ENCODE data around the gene GAL3ST2.

Gene GAL3ST2

GRCh38 chr2:241850544-241851324, 74.1 kb downstream of the GAL3ST2 start:
- Histone ChIP-seq H3K4me2 (ENCODE audit: insufficient read depth, low read length) (no peak overlapping the region), H3K36me3 (ENCODE audit: insufficient read depth, low read length) (no peaks in the 10 kb centered on the region), H3K27ac (ENCODE audit: low read length) (no peak overlapping the region), H3K9me3 (ENCODE audit: insufficient read depth, low read length, severe bottlenecking) (no peaks in the 10 kb centered on the region), H3K9ac (ENCODE audit: low read depth, low read length) (no peak overlapping the region), H3K4me1 (ENCODE audit: insufficient read depth, low read length) (no peaks in the 10 kb centered on the region), H3K27me3 (ENCODE audit: insufficient read depth, low read length, poor library complexity) (no peaks in the 10 kb centered on the region), H2AFZ (ENCODE audit: low read depth, low read length) (no peak overlapping the region), H4K20me1 (ENCODE audit: insufficient read depth, low read length) (no peaks in the 10 kb centered on the region), H3K79me2 (ENCODE audit: insufficient read depth, low read length) (no peaks in the 10 kb centered on the region), H3K4me3 (ENCODE audit: low read depth in 1 of 2, low read length in 2 of 2) (no peak overlapping the region)
- TF ChIP-seq EZH2 (IDR thresholded peaks at IDR 0.05; ENCODE audit: borderline replicate concordance, low read depth, low read length, severe bottlenecking): no peak
- TF ChIP-seq, protein P1, sequence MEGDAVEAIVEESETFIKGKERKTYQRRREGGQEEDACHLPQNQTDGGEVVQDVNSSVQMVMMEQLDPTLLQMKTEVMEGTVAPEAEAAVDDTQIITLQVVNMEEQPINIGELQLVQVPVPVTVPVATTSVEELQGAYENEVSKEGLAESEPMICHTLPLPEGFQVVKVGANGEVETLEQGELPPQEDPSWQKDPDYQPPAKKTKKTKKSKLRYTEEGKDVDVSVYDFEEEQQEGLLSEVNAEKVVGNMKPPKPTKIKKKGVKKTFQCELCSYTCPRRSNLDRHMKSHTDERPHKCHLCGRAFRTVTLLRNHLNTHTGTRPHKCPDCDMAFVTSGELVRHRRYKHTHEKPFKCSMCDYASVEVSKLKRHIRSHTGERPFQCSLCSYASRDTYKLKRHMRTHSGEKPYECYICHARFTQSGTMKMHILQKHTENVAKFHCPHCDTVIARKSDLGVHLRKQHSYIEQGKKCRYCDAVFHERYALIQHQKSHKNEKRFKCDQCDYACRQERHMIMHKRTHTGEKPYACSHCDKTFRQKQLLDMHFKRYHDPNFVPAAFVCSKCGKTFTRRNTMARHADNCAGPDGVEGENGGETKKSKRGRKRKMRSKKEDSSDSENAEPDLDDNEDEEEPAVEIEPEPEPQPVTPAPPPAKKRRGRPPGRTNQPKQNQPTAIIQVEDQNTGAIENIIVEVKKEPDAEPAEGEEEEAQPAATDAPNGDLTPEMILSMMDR (IDR thresholded peaks at IDR 0.05; ENCODE audit: borderline replicate concordance, extremely low read depth, low read length, poor library complexity, severe bottlenecking): no peak
- DNase-seq: no peak
- no peak for ATAC-seq (ENCODE audit: insufficient read depth, low read depth)

GRCh38 chr2:241851325-241852115, 74.9 kb downstream of the GAL3ST2 start:
- H4K20me1 ChIP-seq (ENCODE audit: insufficient read depth, low read length): no peaks in the 10 kb centered on the region
- no peaks in the 10 kb centered on the region for H3K79me2 ChIP-seq (ENCODE audit: insufficient read depth, low read length)
- no peaks in the 10 kb centered on the region for H3K9me3 ChIP-seq (ENCODE audit: insufficient read depth, low read length, severe bottlenecking)
- no peak overlapping the region for H3K27ac ChIP-seq (ENCODE audit: low read length)
- TF ChIP-seq, protein P1 (IDR thresholded peaks at IDR 0.05; ENCODE audit: borderline replicate concordance, extremely low read depth, low read length, poor library complexity, severe bottlenecking): no peak
- no peak for TF ChIP-seq EZH2 (IDR thresholded peaks at IDR 0.05; ENCODE audit: borderline replicate concordance, low read depth, low read length, severe bottlenecking)
- H3K27me3 ChIP-seq (ENCODE audit: insufficient read depth, low read length, poor library complexity): no peaks in the 10 kb centered on the region
- H3K4me1 ChIP-seq (ENCODE audit: insufficient read depth, low read length): no peaks in the 10 kb centered on the region
- H3K9ac ChIP-seq (ENCODE audit: low read depth, low read length): no peak overlapping the region
- H3K4me2 ChIP-seq (ENCODE audit: insufficient read depth, low read length): no peak overlapping the region
- no peak overlapping the region for H2AFZ ChIP-seq (ENCODE audit: low read depth, low read length)
- ATAC-seq (ENCODE audit: insufficient read depth, low read depth) (no peak), DNase-seq (no peak)
- H3K36me3 ChIP-seq (ENCODE audit: insufficient read depth, low read length): no peaks in the 10 kb centered on the region
- H3K4me3 ChIP-seq (ENCODE audit: low read depth in 1 of 2, low read length in 2 of 2): no peak overlapping the region

GRCh38 chr2:241852116-241852980, 75.7 kb downstream of the GAL3ST2 start:
- H3K9ac ChIP-seq (ENCODE audit: low read depth, low read length): no peak overlapping the region
- TF ChIP-seq EZH2 (IDR thresholded peaks at IDR 0.05; ENCODE audit: borderline replicate concordance, low read depth, low read length, severe bottlenecking): no peak
- TF ChIP-seq, protein P1 (IDR thresholded peaks at IDR 0.05; ENCODE audit: borderline replicate concordance, extremely low read depth, low read length, poor library complexity, severe bottlenecking): no peak
- H3K36me3 ChIP-seq (ENCODE audit: insufficient read depth, low read length): no peaks in the 10 kb centered on the region
- no peak overlapping the region for H2AFZ ChIP-seq (ENCODE audit: low read depth, low read length)
- no peaks in the 10 kb centered on the region for H3K27me3 ChIP-seq (ENCODE audit: insufficient read depth, low read length, poor library complexity)
- H3K4me3 ChIP-seq (ENCODE audit: low read depth in 1 of 2, low read length in 2 of 2): no peak overlapping the region
- no peaks in the 10 kb centered on the region for H3K79me2 ChIP-seq (ENCODE audit: insufficient read depth, low read length)
- DNase-seq (no peak), ATAC-seq (ENCODE audit: insufficient read depth, low read depth) (no peak)
- no peak overlapping the region for H3K4me2 ChIP-seq (ENCODE audit: insufficient read depth, low read length)
- no peak overlapping the region for H3K27ac ChIP-seq (ENCODE audit: low read length)
- H3K9me3 ChIP-seq (ENCODE audit: insufficient read depth, low read length, severe bottlenecking): no peaks in the 10 kb centered on the region
- no peaks in the 10 kb centered on the region for H3K4me1 ChIP-seq (ENCODE audit: insufficient read depth, low read length)
- H4K20me1 ChIP-seq (ENCODE audit: insufficient read depth, low read length): 0 out of 2 replicates have a peak, but pooled peaks cover 2% of the 10 kb centered on the region
